H1 (cell line): ENCODE data around the gene SLC25A42. TPM values are rescaled to one million over a fixed set of nuclear protein-coding genes. Genes with fewer than 3 reads are reported as not detected.

Experiments used
- CTCF ChIA-PET: fragments of 300-600 bp; sonication (Branson Sonifier 250); formaldehyde crosslinking; loops from one replicate; lab custom pipeline; 2021; ENCODE audit not compliant: partially characterized antibody; lab: Charles Lee
- POLR2A ChIA-PET: fragments of 300-600 bp; sonication (Branson Sonifier 250); formaldehyde crosslinking; loops from one replicate; lab custom pipeline; 2021; ENCODE audit warnings: inconsistent platforms; ENCODE audit not compliant: partially characterized antibody; lab: Charles Lee
- DNase-seq, 2 experiments: peaks; one replicate each; pipeline versions ENCODE4 v3.0.0 to v3.0.0-alpha.2; 2010 to 2022; ENCODE audit warnings: low spot score in 2 of 2, low read depth in 1 of 2, mixed read lengths in 1 of 2
- FAIRE-seq: peaks from 2 replicates; lab custom pipeline; 2011; peaks lifted over from hg19 to GRCh38; lab: Jason Lieb, UNC
- H2AFZ ChIP-seq: 2 replicates; pipeline ENCODE4 v1.8.1; 2012; ENCODE audit warnings: low read length, inconsistent platforms
- H2AK5ac ChIP-seq: 2 replicates; pipeline ENCODE4 v1.6.1; 2013; ENCODE audit warnings: low read depth, low read length
- H2BK120ac ChIP-seq: replicated peaks from 2 replicates; pipeline ENCODE3; 2013; ENCODE audit warnings: low read depth, low read length, inconsistent platforms
- H2BK12ac ChIP-seq: 2 replicates; pipeline ENCODE4 v1.6.1; 2013; ENCODE audit warnings: low read depth, low read length
- H2BK15ac ChIP-seq: 2 replicates; pipeline ENCODE4 v1.6.1; 2013; ENCODE audit warnings: low read length
- H2BK20ac ChIP-seq: 2 replicates; pipeline ENCODE4 v1.6.1; 2013; ENCODE audit warnings: low read length
- H2BK5ac ChIP-seq: 2 replicates; pipeline ENCODE4 v1.6.1; 2013; ENCODE audit warnings: low read depth, low read length
- H3K14ac ChIP-seq: 2 replicates; pipeline ENCODE4 v1.6.1; 2013; ENCODE audit warnings: inconsistent platforms; ENCODE audit not compliant: insufficient read length
- H3K18ac ChIP-seq: 2 replicates; pipeline ENCODE4 v1.6.1; 2013; ENCODE audit warnings: low read length; ENCODE audit errors: extremely low read depth
- H3K23ac ChIP-seq: 2 replicates; pipeline ENCODE4 v1.6.1; 2013; ENCODE audit warnings: inconsistent platforms; ENCODE audit not compliant: insufficient read length
- H3K23me2 ChIP-seq: 2 replicates; pipeline ENCODE4 v1.6.1; 2013; ENCODE audit warnings: low read depth, low read length
- H3K27ac ChIP-seq: 2 replicates; pipeline ENCODE4 v1.6.1; 2011; ENCODE audit warnings: low read depth, low read length, inconsistent platforms
- H3K27me3 ChIP-seq, 4 experiments: replicated peaks in 1 of 4; 1 replicate in 1 of 4; 2 replicates in 3 of 4; pipeline versions ENCODE4 v1.6.1 to v1.8.1; 2011 to 2013; ENCODE audit warnings: low read length in 3 of 4, mild to moderate bottlenecking in 3 of 4, inconsistent platforms in 2 of 4, mixed read lengths in 2 of 4, moderate library complexity in 1 of 4; ENCODE audit not compliant: control insufficient read depth in 3 of 4, insufficient read depth in 3 of 4; ENCODE audit errors: extremely low read depth in 1 of 4
- H3K36me3 ChIP-seq, 4 experiments: 2 replicates each; pipeline versions ENCODE4 v1.6.1 to v1.8.1; 2011 to 2013; ENCODE audit warnings: mild to moderate bottlenecking in 4 of 4, low read length in 3 of 4, moderate library complexity in 2 of 4, control low read depth in 1 of 4, inconsistent platforms in 1 of 4; ENCODE audit not compliant: insufficient read depth in 4 of 4, control insufficient read depth in 2 of 4
- H3K4ac ChIP-seq: replicated peaks from 2 replicates; pipeline ENCODE3; 2013; ENCODE audit warnings: low read length, low read depth, mixed read lengths, inconsistent platforms; ENCODE audit not compliant: insufficient read length
- H3K4me1 ChIP-seq, 4 experiments: replicated peaks in 1 of 4; 1 replicate in 1 of 4; 2 replicates in 3 of 4; pipeline versions ENCODE4 v1.6.1 to v1.8.1; 2011 to 2013; ENCODE audit warnings: low read length in 3 of 4, inconsistent platforms in 2 of 4, mixed read lengths in 1 of 4; ENCODE audit not compliant: insufficient read depth in 4 of 4, control insufficient read depth in 3 of 4
- H3K4me2 ChIP-seq, 2 experiments: 2 replicates each; pipeline versions ENCODE4 v1.6.1 to v1.8.1; 2011 to 2013; ENCODE audit warnings: low read depth in 2 of 2, low read length in 2 of 2, control low read depth in 1 of 2, inconsistent platforms in 1 of 2, mild to moderate bottlenecking in 1 of 2; ENCODE audit not compliant: insufficient read depth in 1 of 2
- H3K4me3 ChIP-seq, 4 experiments: fragments of 200-600, 300-600 bp in 1 of 4; sonication (generic), shearing (Covaris generic), sonication (Bioruptor Twin) in 1 of 4; 2 replicates each; pipeline versions ENCODE4 v1.5.1 to v1.8.1; 2011 to 2016; ENCODE audit warnings: low read length in 4 of 4, low read depth in 3 of 4, control low read depth in 2 of 4, inconsistent platforms in 2 of 4, mild to moderate bottlenecking in 2 of 4, mixed read lengths in 1 of 4, moderate library complexity in 1 of 4; ENCODE audit not compliant: insufficient read depth in 2 of 4; ENCODE audit errors: extremely low read depth in 1 of 4
- H3K56ac ChIP-seq: replicated peaks from 2 replicates; pipeline ENCODE3; 2013; ENCODE audit warnings: low read depth, mild to moderate bottlenecking, mixed read lengths, low read length, inconsistent platforms; ENCODE audit not compliant: insufficient read length
- H3K79me1 ChIP-seq: 2 replicates; pipeline ENCODE4 v1.6.1; 2013; ENCODE audit warnings: low read depth, low read length, control low read depth
- H3K79me2 ChIP-seq, 2 experiments: 2 replicates each; pipeline versions ENCODE4 v1.6.1 to v1.8.1; 2012 to 2013; ENCODE audit warnings: low read length in 2 of 2, mild to moderate bottlenecking in 2 of 2, inconsistent platforms in 1 of 2; ENCODE audit not compliant: insufficient read depth in 2 of 2, control insufficient read depth in 1 of 2
- H3K9ac ChIP-seq, 4 experiments: replicated peaks in 1 of 4; 1 replicate in 1 of 4; 2 replicates in 3 of 4; pipeline versions ENCODE4 v1.6.1 to v1.8.1; 2011 to 2013; ENCODE audit warnings: low read depth in 3 of 4, low read length in 3 of 4, control low read depth in 2 of 4, mild to moderate bottlenecking in 2 of 4, moderate library complexity in 2 of 4, inconsistent platforms in 1 of 4; ENCODE audit errors: extremely low read depth in 1 of 4
- H3K9me3 ChIP-seq, 2 experiments: 2 replicates each; pipeline versions ENCODE4 v1.6.1 to v1.8.1; 2012 to 2013; ENCODE audit warnings: mild to moderate bottlenecking in 2 of 2, moderate library complexity in 2 of 2, control low read depth in 1 of 2, inconsistent platforms in 1 of 2, low read depth in 1 of 2, low read length in 1 of 2, mixed read lengths in 1 of 2; ENCODE audit not compliant: insufficient read depth in 2 of 2
- H4K20me1 ChIP-seq, 2 experiments: replicated peaks in 1 of 2; 2 replicates each; pipeline versions ENCODE3 to v1.8.1; 2011 to 2013; ENCODE audit warnings: inconsistent platforms in 2 of 2, low read length in 2 of 2, mild to moderate bottlenecking in 1 of 2; ENCODE audit not compliant: insufficient read depth in 2 of 2, control insufficient read depth in 1 of 2
- H4K5ac ChIP-seq: 2 replicates; pipeline ENCODE4 v1.6.1; 2013; ENCODE audit warnings: low read length, low read depth, mixed read lengths, inconsistent platforms; ENCODE audit not compliant: insufficient read length
- H4K8ac ChIP-seq: 2 replicates; pipeline ENCODE4 v1.8.0; 2013; ENCODE audit warnings: mild to moderate bottlenecking, moderate library complexity, low read length, inconsistent platforms; ENCODE audit not compliant: insufficient read depth; ENCODE audit errors: extremely low read depth
- H4K91ac ChIP-seq: replicated peaks from 2 replicates; pipeline ENCODE3; 2013; ENCODE audit warnings: low read length, mixed read lengths, inconsistent platforms; ENCODE audit not compliant: insufficient read length
- EZH2 ChIP-seq: fragments of 200-600 bp; sonication (generic); IDR thresholded peaks from 2 replicates; pipeline ENCODE4 v1.7.1; 2012; ENCODE audit warnings: low read depth, mild to moderate bottlenecking, moderate library complexity, low read length, inconsistent platforms; ENCODE audit not compliant: severe bottlenecking
- HDAC2 ChIP-seq, 2 experiments: fragments of 300-600 bp in 1 of 2; sonication (generic) in 1 of 2; IDR thresholded peaks; 2 replicates each; pipeline ENCODE4 v1.6.1; 2011 to 2012; ENCODE audit warnings: low read depth in 2 of 2, low read length in 2 of 2, mild to moderate bottlenecking in 2 of 2, moderate library complexity in 2 of 2, borderline replicate concordance in 1 of 2, inconsistent platforms in 1 of 2
- RNF2 ChIP-seq: fragments of 200-900, 300-1000 bp; sonication (generic); IDR thresholded peaks from 2 replicates; pipeline ENCODE4 v1.7.1; 2016; ENCODE audit warnings: borderline replicate concordance, low read depth, mild to moderate bottlenecking, antibody characterized with exemption, low read length; ENCODE audit not compliant: poor library complexity, severe bottlenecking; ENCODE audit errors: missing control alignments
- SP2 ChIP-seq: IDR thresholded peaks from 2 replicates; pipeline ENCODE4 v1.6.1; 2012; ENCODE audit warnings: mild to moderate bottlenecking, low read length, inconsistent platforms
- SP4 ChIP-seq: IDR thresholded peaks from 2 replicates; pipeline ENCODE4 v1.6.1; 2012; ENCODE audit warnings: low read length, inconsistent platforms
- SRF ChIP-seq: IDR thresholded peaks from 2 replicates; pipeline ENCODE4 v1.6.1; 2011; ENCODE audit warnings: mild to moderate bottlenecking, low read depth, low read length, moderate library complexity
- WGBS, 2 experiments: shearing (Covaris generic) in 1 of 2; methylation state at CpG; one replicate each; pipeline versions ENCODE4 v1.1.6 to v1.1.7; 2013 to 2015; ENCODE audit warnings: low lambda C conversion rate in 2 of 2, mixed read lengths in 2 of 2, inconsistent platforms in 1 of 2, low coverage in 1 of 2, missing lambda C conversion rate in 1 of 2; ENCODE audit not compliant: insufficient replicate concordance in 2 of 2, insufficient coverage in 1 of 2, insufficient read length in 1 of 2; ENCODE audit errors: extremely low coverage in 1 of 2, missing lambda C conversion rate in 1 of 2; 5-methylcytosine and 5-hydroxymethylcytosine counted together
- polyA plus RNA-seq, 7 experiments: library from polyadenylated mRNA; depleted of rRNA in 3 of 7; stranded (reverse) in 5 of 7; unstranded in 2 of 7; fragments of >200 nt in 5 of 7; fragments of 200-250 nt in 2 of 7; gene quantifications; 1 replicate in 5 of 7; 2 replicates in 1 of 7; 4 replicates in 1 of 7; pipeline versions ENCODE4 v1.2.1 to v1.2.3, GENCODE V29; 2011 to 2013; ENCODE audit warnings: missing spikeins in 2 of 7, mixed read lengths in 2 of 7
- total RNA-seq: library from RNA; stranded (reverse); fragmentation: NEBNext Ultra II Directional; extraction: Animal tissue kit (Norgen Biotek cat#: 25700); gene quantifications from 2 replicates; pipeline ENCODE4 v1.2.1, GENCODE V29; 2021

SLC25A42 gene
- total and polyA plus RNA-seq, 2 of the 8 experiments (the other 6 are each of a cell fraction or from before 2014, with no cell fraction given) = 5.9 to 6.2 TPM

DNA sequence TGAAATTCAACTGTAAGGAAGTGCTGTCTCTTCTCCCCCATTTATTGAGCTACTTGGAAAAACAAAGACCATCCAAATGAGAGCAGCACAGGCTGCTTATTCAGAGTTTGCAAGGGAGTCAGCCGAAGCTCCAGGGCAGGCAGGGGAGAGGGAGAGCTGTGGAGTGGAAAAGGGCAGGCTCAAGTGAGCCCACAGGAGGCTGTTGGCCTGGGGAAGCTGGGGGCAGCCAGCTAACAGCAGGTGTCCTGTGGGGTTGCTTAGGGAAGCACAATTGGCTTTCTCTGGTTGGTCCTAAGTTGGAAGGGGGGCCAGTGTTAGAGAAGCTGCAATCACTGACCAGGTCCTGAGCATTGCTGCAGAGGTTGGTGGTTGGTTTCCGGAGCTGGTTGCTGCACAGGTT, 23.9 kb downstream of the SLC25A42 start:
- no peak overlapping the region for H3K14ac ChIP-seq
- no peak overlapping the region for H3K23ac ChIP-seq
- ChIA-PET CTCF (interaction anchor here (0.6 to 4.5 kb wide), 6 partner anchors 23 to 619 kb away, joined by 3 to 18 read pairs (median 4); no protein-coding TSS in a partner anchor), POLR2A (interaction anchor here (0.9 to 1.5 kb wide), 4 partner anchors 11 to 23 kb away, joined by 3 to 5 read pairs (median 4); no protein-coding TSS in a partner anchor)
- no peak overlapping the region for H2BK12ac ChIP-seq
- peaks cover 0 to under 1% (median 0%) of the 10 kb centered on the region in 4 experiments; a peak in 1 of 7 replicates for H3K27me3 ChIP-seq
- H3K79me1 ChIP-seq = no peaks in the 10 kb centered on the region
- H3K4me3 ChIP-seq = no peak overlapping the region
- DNase-seq (no peak), FAIRE-seq (no peak)
- no peaks in the 10 kb centered on the region for H3K23me2 ChIP-seq
- no peak overlapping the region for H2AFZ ChIP-seq
- H2AK5ac ChIP-seq = peak overlapping the region; percentile 65; the same call in 1 of the 2 replicates
- no peak overlapping the region for H3K27ac ChIP-seq
- H2BK5ac ChIP-seq = no peak overlapping the region; the same call in 1 of the 2 replicates
- WGBS, 2 experiments = 100% methylated on average over 2 of the region's 2 CpGs; no CpG with 5 or more reads in 1 of the 2 experiments
- no peaks in the 10 kb centered on the region for H3K9me3 ChIP-seq
- H3K79me2 ChIP-seq = no peaks in the 10 kb centered on the region
- 0 out of 2 replicates have a peak overlapping the region, but pooled peaks have one; percentile 45 for H4K8ac ChIP-seq
- H3K9ac ChIP-seq = no peak overlapping the region
- H3K4me2 ChIP-seq = no peak overlapping the region
- H3K56ac ChIP-seq = no peak overlapping the region
- no peaks in the 10 kb centered on the region for H3K36me3 ChIP-seq
- peak overlapping the region; percentile 32 for H3K18ac ChIP-seq
- H4K91ac ChIP-seq = no peak overlapping the region
- peaks cover 9 to 15% (median 12%) of the 10 kb centered on the region in 4 experiments for H3K4me1 ChIP-seq
- peak overlapping the region; percentile 64 for H2BK120ac ChIP-seq
- no peak overlapping the region for H3K4ac ChIP-seq
- H4K20me1 ChIP-seq = peaks cover 0 to 2% of the 10 kb centered on the region in 2 experiments
- no peak overlapping the region for H4K5ac ChIP-seq
- no peak overlapping the region for H2BK15ac ChIP-seq
- 0 out of 2 replicates have a peak overlapping the region, but pooled peaks have one; percentile 72 for H2BK20ac ChIP-seq
- TF ChIP-seq SRF = no peak
- no peak for TF ChIP-seq HDAC2 (IDR thresholded peaks at IDR 0.05; ENCODE audit: borderline replicate concordance in 1 of 2, low read depth in 2 of 2, low read length in 2 of 2)
- no peak for TF ChIP-seq SP2
- TF ChIP-seq SP4 = no peak
- no peak for TF ChIP-seq RNF2
- no peak for TF ChIP-seq EZH2
